Nephron progenitor cell (in vitro differentiated cells): ENCODE data around the gene FGFR4.

Source experiments
- DNase-seq: peaks from one replicate; pipeline ENCODE4 v3.0.0; 2021
- H3K27ac Mint-ChIP-seq: 2 replicates; pipeline ENCODE4 v1.8.0; 2021; ENCODE audit warnings: mild to moderate bottlenecking, moderate library complexity, mixed read lengths
- H3K27me3 Mint-ChIP-seq: 2 replicates; pipeline ENCODE4 v1.8.0; 2021; ENCODE audit warnings: mild to moderate bottlenecking, low read depth, mixed read lengths; ENCODE audit not compliant: poor library complexity
- H3K36me3 Mint-ChIP-seq: 2 replicates; pipeline ENCODE4 v1.8.0; 2021; ENCODE audit warnings: low read depth, mixed read lengths
- H3K4me1 Mint-ChIP-seq: 2 replicates; pipeline ENCODE4 v1.8.0; 2021; ENCODE audit warnings: mixed read lengths
- H3K4me3 Mint-ChIP-seq: 2 replicates; pipeline ENCODE4 v1.8.0; 2021; ENCODE audit warnings: mild to moderate bottlenecking, moderate library complexity, mixed read lengths
- H3K9me3 Mint-ChIP-seq: 2 replicates; pipeline ENCODE4 v1.8.0; 2021; ENCODE audit warnings: mild to moderate bottlenecking, moderate library complexity, mixed read lengths
- CTCF ChIP-seq: fragments of 200-600 bp; sonication (generic); IDR thresholded peaks from 2 replicates; pipeline ENCODE4 v1.5.0; 2021; ENCODE audit warnings: antibody characterized with exemption

FGFR4 gene

GRCh38 chr5:177111720-177112394, 25.1 kb downstream of the FGFR4 start:
- DNase-seq = peak; percentile 85
- Mint-ChIP-seq H3K9me3 (peaks cover 6% of the 10 kb centered on the region), H3K36me3 (no peaks in the 10 kb centered on the region), H3K4me3 (no peak overlapping the region), H3K4me1 (peaks cover 32% of the 10 kb centered on the region), H3K27me3 (peaks cover 19% of the 10 kb centered on the region), H3K27ac (no peak overlapping the region)
- peak; percentile 92 for TF ChIP-seq CTCF

- Mint-ChIP-seq H3K4me1 (peaks cover 32% of the 10 kb centered on the region), H3K27me3 (peaks cover 19% of the 10 kb centered on the region), H3K36me3 (no peaks in the 10 kb centered on the region), H3K4me3 (no peak overlapping the region), H3K9me3 (peaks cover 6% of the 10 kb centered on the region), H3K27ac (no peak overlapping the region)
- no peak for DNase-seq
- no peak for TF ChIP-seq CTCF
Measured at GRCh38 chr5:177112589-177113220, 26.0 kb downstream of the FGFR4 start.

- Mint-ChIP-seq H3K4me3 (no peak overlapping the region), H3K27me3 (peaks cover 19% of the 10 kb centered on the region), H3K9me3 (peaks cover 6% of the 10 kb centered on the region), H3K4me1 (peaks cover 32% of the 10 kb centered on the region), H3K27ac (no peak overlapping the region), H3K36me3 (no peaks in the 10 kb centered on the region)
- DNase-seq = peak; percentile 85
- peak; percentile 99 for TF ChIP-seq CTCF
Measured at GRCh38 chr5:177113566-177114424, 27.1 kb downstream of the FGFR4 start.

GRCh38 chr5:177116631-177117373, 30.1 kb downstream of the FGFR4 start:
- Mint-ChIP-seq H3K36me3 (no peaks in the 10 kb centered on the region), H3K4me3 (no peak overlapping the region), H3K4me1 (peaks cover 13% of the 10 kb centered on the region), H3K9me3 (peaks cover 6% of the 10 kb centered on the region), H3K27me3 (peaks cover 16% of the 10 kb centered on the region), H3K27ac (no peak overlapping the region)
- TF ChIP-seq CTCF = no peak
- DNase-seq = peak; percentile 43

GRCh38 chr5:177117441-177118045, 30.8 kb downstream of the FGFR4 start:
- no peak for DNase-seq
- TF ChIP-seq CTCF = no peak

More at GRCh38 chr5:177117441-177118045, 30.8 kb downstream of the FGFR4 start:
- Mint-ChIP-seq H3K36me3 (no peaks in the 10 kb centered on the region), H3K27ac (no peak overlapping the region), H3K4me1 (peaks cover 11% of the 10 kb centered on the region), H3K9me3 (peaks cover 6% of the 10 kb centered on the region), H3K4me3 (no peak overlapping the region), H3K27me3 (peaks cover 17% of the 10 kb centered on the region)
